HL-60 (cell line): ENCODE data around the gene CSAG1.
"Not testable (repeated sequence)": the region's sequence is repeated elsewhere in the genome, so short reads cannot be mapped to it uniquely, and the experiment has no call there.

Source experiments
- DNase-seq, 2 experiments: peaks; one replicate each; pipeline ENCODE4 v3.0.0-alpha.2; 2010 to 2020; ENCODE audit warnings: low read depth in 1 of 2, low spot score in 1 of 2
- H3K27ac ChIP-seq: fragments of 250-450 bp; sonication (Bioruptor Pico); replicated peaks from 2 replicates; pipeline ENCODE4 v1.5.1; 2020; ENCODE audit warnings: mild to moderate bottlenecking, moderate library complexity
- H3K27me3 ChIP-seq: fragments of 250-450 bp; sonication (Bioruptor Pico); 2 replicates; pipeline ENCODE4 v1.5.1; 2021; ENCODE audit warnings: mild to moderate bottlenecking, moderate library complexity; ENCODE audit not compliant: insufficient read depth, poor library complexity, severe bottlenecking
- H3K4me3 ChIP-seq: replicated peaks from 2 replicates; pipeline ENCODE4 v1.5.1; 2011; ENCODE audit warnings: mild to moderate bottlenecking, control low read depth, low read length; ENCODE audit not compliant: insufficient read depth
- GABPA ChIP-seq: IDR thresholded peaks from 2 replicates; pipeline ENCODE4 v1.6.1; 2012; ENCODE audit warnings: low read depth
- POLR2AphosphoS5 ChIP-seq: IDR thresholded peaks from 2 replicates; pipeline ENCODE4 v1.6.1; 2012; ENCODE audit warnings: low read depth
- SPI1 ChIP-seq: IDR thresholded peaks from 2 replicates; pipeline ENCODE4 v1.6.1; 2012; ENCODE audit warnings: low read depth, mild to moderate bottlenecking, borderline replicate concordance
- long read RNA-seq: library from polyadenylated mRNA; unstranded; transcript quantifications from one replicate; pipeline ENCODE4 v2.0.0, GENCODE V29; 2020
- TF ChIP-seq, protein P1 (sequence below): IDR thresholded peaks from 2 replicates; pipeline ENCODE4 v1.6.1; 2012; ENCODE audit warnings: low read depth; ENCODE audit not compliant: insufficient replicate concordance
- TF ChIP-seq, protein P2 (sequence below): IDR thresholded peaks from one replicate; pipeline ENCODE4 v1.5.1; 2011; ENCODE audit warnings: low read length, control low read depth, inconsistent platforms; ENCODE audit not compliant: insufficient read depth

The CSAG1 gene
- long read RNA-seq, result 0 reads

DNA sequence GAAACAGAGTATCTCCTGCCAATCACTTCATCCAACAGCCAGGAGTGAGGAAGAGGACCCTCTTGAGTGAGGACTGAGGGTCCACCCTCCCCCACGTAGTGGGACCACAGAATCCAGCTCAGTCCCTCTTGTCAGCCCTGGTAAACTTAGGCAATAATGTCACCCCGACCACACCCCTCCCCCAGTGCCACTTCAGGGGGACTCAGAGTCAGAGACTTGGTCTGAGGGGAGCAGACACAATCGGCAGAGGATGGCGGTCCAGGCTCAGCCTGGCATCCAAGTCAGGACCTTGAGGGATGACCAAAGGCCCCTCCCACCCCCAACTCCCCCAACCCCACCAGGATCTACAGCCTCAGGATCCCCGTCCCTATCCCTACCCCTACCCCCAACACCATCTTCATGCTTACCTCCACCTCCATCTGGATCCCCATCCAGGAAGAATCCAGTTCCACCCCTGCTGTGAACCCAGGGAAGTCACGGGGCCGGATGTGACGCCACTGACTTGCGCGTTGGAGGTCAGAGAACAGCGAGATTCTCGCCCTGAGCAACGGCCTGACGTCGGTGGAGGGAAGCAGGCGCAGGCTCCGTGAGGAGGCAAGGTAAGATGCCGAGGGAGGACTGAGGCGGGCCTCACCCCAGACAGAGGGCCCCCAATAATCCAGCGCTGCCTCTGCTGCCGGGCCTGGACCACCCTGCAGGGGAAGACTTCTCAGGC is at the start of gene CSAG1, which contains the start of gene MAGEA12:
TSS of gene CSAG1 (minus strand) at position 461 of the 715 bp plus-strand sequence. CDS start 1,261 bp downstream, outside the sequence.
TSS of gene MAGEA12 (plus strand) at position 497 of the 715 bp plus-strand sequence. CDS start 2,405 bp downstream, outside the sequence.
- Histone ChIP-seq H3K27me3 (no peaks in the 10 kb centered on the region), H3K4me3 (no peak within 1 kb of the TSS), H3K27ac (no peak within 1 kb of the TSS)
- no peak for DNase-seq
- TF ChIP-seq, protein P1, sequence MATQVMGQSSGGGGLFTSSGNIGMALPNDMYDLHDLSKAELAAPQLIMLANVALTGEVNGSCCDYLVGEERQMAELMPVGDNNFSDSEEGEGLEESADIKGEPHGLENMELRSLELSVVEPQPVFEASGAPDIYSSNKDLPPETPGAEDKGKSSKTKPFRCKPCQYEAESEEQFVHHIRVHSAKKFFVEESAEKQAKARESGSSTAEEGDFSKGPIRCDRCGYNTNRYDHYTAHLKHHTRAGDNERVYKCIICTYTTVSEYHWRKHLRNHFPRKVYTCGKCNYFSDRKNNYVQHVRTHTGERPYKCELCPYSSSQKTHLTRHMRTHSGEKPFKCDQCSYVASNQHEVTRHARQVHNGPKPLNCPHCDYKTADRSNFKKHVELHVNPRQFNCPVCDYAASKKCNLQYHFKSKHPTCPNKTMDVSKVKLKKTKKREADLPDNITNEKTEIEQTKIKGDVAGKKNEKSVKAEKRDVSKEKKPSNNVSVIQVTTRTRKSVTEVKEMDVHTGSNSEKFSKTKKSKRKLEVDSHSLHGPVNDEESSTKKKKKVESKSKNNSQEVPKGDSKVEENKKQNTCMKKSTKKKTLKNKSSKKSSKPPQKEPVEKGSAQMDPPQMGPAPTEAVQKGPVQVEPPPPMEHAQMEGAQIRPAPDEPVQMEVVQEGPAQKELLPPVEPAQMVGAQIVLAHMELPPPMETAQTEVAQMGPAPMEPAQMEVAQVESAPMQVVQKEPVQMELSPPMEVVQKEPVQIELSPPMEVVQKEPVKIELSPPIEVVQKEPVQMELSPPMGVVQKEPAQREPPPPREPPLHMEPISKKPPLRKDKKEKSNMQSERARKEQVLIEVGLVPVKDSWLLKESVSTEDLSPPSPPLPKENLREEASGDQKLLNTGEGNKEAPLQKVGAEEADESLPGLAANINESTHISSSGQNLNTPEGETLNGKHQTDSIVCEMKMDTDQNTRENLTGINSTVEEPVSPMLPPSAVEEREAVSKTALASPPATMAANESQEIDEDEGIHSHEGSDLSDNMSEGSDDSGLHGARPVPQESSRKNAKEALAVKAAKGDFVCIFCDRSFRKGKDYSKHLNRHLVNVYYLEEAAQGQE, result no peak
- no peak for TF ChIP-seq POLR2AphosphoS5
- no peak for TF ChIP-seq GABPA
- no peak for TF ChIP-seq SPI1
- TF ChIP-seq, protein P2, sequence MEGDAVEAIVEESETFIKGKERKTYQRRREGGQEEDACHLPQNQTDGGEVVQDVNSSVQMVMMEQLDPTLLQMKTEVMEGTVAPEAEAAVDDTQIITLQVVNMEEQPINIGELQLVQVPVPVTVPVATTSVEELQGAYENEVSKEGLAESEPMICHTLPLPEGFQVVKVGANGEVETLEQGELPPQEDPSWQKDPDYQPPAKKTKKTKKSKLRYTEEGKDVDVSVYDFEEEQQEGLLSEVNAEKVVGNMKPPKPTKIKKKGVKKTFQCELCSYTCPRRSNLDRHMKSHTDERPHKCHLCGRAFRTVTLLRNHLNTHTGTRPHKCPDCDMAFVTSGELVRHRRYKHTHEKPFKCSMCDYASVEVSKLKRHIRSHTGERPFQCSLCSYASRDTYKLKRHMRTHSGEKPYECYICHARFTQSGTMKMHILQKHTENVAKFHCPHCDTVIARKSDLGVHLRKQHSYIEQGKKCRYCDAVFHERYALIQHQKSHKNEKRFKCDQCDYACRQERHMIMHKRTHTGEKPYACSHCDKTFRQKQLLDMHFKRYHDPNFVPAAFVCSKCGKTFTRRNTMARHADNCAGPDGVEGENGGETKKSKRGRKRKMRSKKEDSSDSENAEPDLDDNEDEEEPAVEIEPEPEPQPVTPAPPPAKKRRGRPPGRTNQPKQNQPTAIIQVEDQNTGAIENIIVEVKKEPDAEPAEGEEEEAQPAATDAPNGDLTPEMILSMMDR, result no peak

DNA sequence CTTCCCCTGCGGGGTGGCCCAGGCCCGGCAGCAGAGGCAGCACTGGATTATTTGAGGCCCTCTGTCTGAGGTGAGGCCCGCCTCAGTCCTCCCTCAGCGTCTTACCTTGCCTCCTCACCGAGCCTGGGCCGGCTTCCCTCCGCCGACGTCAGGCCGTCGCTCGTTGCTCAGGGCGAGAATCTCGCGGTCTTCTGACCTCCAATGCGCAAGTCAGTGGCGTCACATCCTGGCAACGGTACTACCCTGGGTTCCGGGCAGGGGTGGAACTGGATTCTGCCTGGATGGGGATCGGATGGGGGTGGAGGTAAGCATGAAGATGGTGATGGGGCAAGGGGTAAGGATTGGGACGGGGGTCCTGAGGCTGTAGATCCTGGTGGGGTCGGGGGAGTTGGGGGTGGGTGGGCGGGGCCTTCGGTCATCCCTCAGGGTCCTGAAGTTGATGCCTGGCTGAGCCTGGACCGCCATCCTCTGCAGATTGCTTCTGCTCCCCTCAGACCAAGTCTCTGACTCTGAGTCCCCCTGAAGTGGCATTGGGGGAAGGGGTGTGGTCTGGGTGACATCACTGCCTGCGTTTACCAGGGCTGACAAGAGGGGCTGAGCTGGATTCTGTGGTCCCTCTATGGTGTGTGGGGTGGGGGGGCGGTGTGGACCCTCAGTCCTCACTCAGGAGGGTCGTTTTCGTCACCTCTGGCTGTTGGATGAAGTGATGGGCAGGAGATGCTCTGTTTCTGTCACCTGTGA is 36.2 kb upstream of the CSAG1 start, which contains the start of gene MAGEA6:
TSS of gene MAGEA6 (minus strand) at position 141 of the 741 bp plus-strand sequence. CDS start 2,039 bp downstream, outside the sequence.
- H3K27ac ChIP-seq, H3K27me3 ChIP-seq, H3K4me3 ChIP-seq, DNase-seq: not testable (repeated sequence)

GRCh38 chrX:152766562-152766961 is 33.0 kb upstream of the CSAG1 start:
- DNase-seq, H3K27ac ChIP-seq, H3K4me3 ChIP-seq, H3K27me3 ChIP-seq: not testable (repeated sequence)

GRCh38 chrX:152761582-152761981 is 28.1 kb upstream of the CSAG1 start:
- H3K27ac ChIP-seq, result not testable (repeated sequence)

DNA sequence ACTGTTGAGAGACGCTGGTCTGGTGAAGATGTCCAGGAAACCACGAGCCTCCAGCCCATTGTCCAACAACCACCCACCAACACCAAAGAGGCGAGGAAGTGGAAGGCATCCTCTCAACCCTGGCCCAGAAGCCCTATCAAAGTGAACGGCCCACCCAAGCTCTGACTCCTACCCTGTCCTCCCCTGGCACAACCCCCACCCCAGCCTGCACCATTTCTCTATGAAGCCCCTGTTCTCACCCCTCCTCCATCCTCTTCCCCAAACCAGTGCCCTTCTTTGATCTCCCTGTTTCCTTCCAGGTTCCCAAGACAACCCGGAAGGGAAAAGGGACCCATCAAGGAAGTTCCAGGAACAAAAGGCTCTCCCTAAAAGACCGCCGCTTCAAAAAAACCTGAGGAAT is 26.0 kb upstream of the CSAG1 start:
- H3K27ac ChIP-seq, DNase-seq, H3K4me3 ChIP-seq, H3K27me3 ChIP-seq: not testable (repeated sequence)

More at GRCh38 chrX:152761582-152761981, 28.1 kb upstream of the CSAG1 start:
- H3K27me3 ChIP-seq, DNase-seq, H3K4me3 ChIP-seq: not testable (repeated sequence)

DNA sequence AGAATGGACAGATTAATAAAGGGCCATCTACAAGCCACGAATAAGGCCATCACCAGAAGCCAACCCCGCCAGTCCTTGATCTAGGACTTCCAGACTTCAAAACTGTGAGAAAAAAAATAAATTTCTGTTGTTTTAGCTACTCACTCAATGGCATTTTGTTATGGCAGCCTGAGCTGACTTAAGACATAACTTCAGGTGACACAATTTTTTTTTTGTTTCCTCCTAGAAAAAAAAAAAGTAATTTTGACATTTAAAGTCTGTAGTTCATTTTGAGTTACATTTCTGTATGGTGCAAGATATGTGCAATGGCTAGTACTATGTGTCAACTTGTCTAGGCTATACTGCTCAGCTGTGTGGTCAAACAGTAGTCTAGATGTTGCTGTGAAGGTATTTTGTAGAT is 25.4 kb upstream of the CSAG1 start, which contains the start of gene CSAG3:
TSS of gene CSAG3 (plus strand) at position 301 of the 400 bp plus-strand sequence.
- not testable (repeated sequence) for DNase-seq, H3K4me3 ChIP-seq, H3K27ac ChIP-seq, H3K27me3 ChIP-seq

- not testable (repeated sequence) for H3K27ac ChIP-seq, DNase-seq, H3K27me3 ChIP-seq, H3K4me3 ChIP-seq
These were observed 21.4 kb upstream of the CSAG1 start for GRCh38 chrX:152754871-152755270.

- H3K27ac ChIP-seq, DNase-seq, H3K4me3 ChIP-seq, H3K27me3 ChIP-seq: not testable (repeated sequence)
These were observed 20.4 kb upstream of the CSAG1 start, which contains the start of gene MAGEA2 for GRCh38 chrX:152753686-152754650. MAGEA2 (minus strand) TSS chrX:152753842; CDS start chrX:152751363, 2,479 bp downstream.
